ENCODE measurements around the gene INSYN2A. TPM values are rescaled to one million over a fixed set of nuclear protein-coding genes. Genes with fewer than 3 reads are reported as not detected.

Gene INSYN2A
- total RNA-seq, 1 donor from 2014 or later: 1.7 TPM

GRCh38 chr10:127148066-127148932 is 48.1 kb downstream of the INSYN2A start:
- H3K27ac Mint-ChIP-seq (ENCODE audit: unreplicated experiment): no peak overlapping the region
- H3K4me1 Mint-ChIP-seq (ENCODE audit: low read depth, unreplicated experiment): peaks cover 25% of the 10 kb centered on the region

GRCh38 chr10:127146661-127147060 is 49.7 kb downstream of the INSYN2A start:
- Mint-ChIP-seq H3K27me3 (ENCODE audit: unreplicated experiment) (no peaks in the 10 kb centered on the region), H3K4me3 (ENCODE audit: unreplicated experiment) (no peak overlapping the region), H3K36me3 (ENCODE audit: unreplicated experiment) (no peaks in the 10 kb centered on the region), H3K27ac (ENCODE audit: unreplicated experiment) (no peak overlapping the region), H3K4me1 (ENCODE audit: low read depth, unreplicated experiment) (peaks cover 35% of the 10 kb centered on the region), H3K9me3 (ENCODE audit: unreplicated experiment) (peaks cover 2% of the 10 kb centered on the region)
- TF ChIP-seq CTCF (IDR thresholded peaks at IDR 0.05; ENCODE audit: partially characterized antibody, unreplicated experiment): no peak
- DNase-seq: no peak

More at GRCh38 chr10:127148066-127148932, 48.1 kb downstream of the INSYN2A start:
- no peak for DNase-seq
- Mint-ChIP-seq H3K27me3 (ENCODE audit: unreplicated experiment) (no peaks in the 10 kb centered on the region), H3K9me3 (ENCODE audit: unreplicated experiment) (peaks cover 2% of the 10 kb centered on the region), H3K4me3 (ENCODE audit: unreplicated experiment) (no peak overlapping the region), H3K36me3 (ENCODE audit: unreplicated experiment) (no peaks in the 10 kb centered on the region)
- no peak for TF ChIP-seq CTCF (IDR thresholded peaks at IDR 0.05; ENCODE audit: partially characterized antibody, unreplicated experiment)
